K562 (cell line): ENCODE data around the gene SDHAF4. TPM values are rescaled to one million over a fixed set of nuclear protein-coding genes. Genes with fewer than 3 reads are reported as not detected.
A peak's percentile ranks its signal among the peaks of the same experiment; 100 is the strongest.

ENCODE experiments used
- REST ChIP-seq, 2 experiments: fragments of 450-650 bp; formaldehyde crosslinking in 1 of 2; IDR thresholded peaks; 2 replicates each; pipeline versions ENCODE4 v1.4.0 to v1.6.1; 2014 to 2020; ENCODE audit warnings: mild to moderate bottlenecking in 2 of 2, borderline replicate concordance in 1 of 2, low read depth in 1 of 2
- polyA plus RNA-seq, 8 experiments: library from polyadenylated mRNA; depleted of rRNA in 4 of 8; stranded (reverse) in 5 of 8; unstranded in 3 of 8; fragments of >200 nt; fragmentation: Nextera tagmentation in 2 of 8; fragmentation: Illumina TruSeq in 1 of 8; extraction: Ambion mirVana in 2 of 8; extraction: Trizol in 1 of 8; gene quantifications; 2 replicates each; pipeline versions ENCODE4 v1.2.1 to v1.2.3, GENCODE V29; 2011 to 2014; ENCODE audit warnings: inconsistent platforms in 1 of 8, missing spikeins in 1 of 8
- total RNA-seq, 7 experiments: library from RNA; depleted of rRNA in 6 of 7; stranded (reverse); fragments of >200 nt in 6 of 7; fragmentation: Illumina TruSeq in 2 of 7; extraction: Trizol in 2 of 7; gene quantifications; 2 replicates each; pipeline versions ENCODE4 v1.2.1 to v1.2.3, GENCODE V29; 2011 to 2021; ENCODE audit warnings: low replicate concordance in 1 of 7
- TF ChIP-seq, protein P1 (sequence below): fragments of 450-650 bp; formaldehyde crosslinking; IDR thresholded peaks from 2 replicates; pipeline ENCODE4 v1.4.0; 2020; ENCODE audit warnings: mild to moderate bottlenecking, moderate library complexity

Gene SDHAF4
- total and polyA plus RNA-seq, 9 of the 15 experiments (the other 6 are each of a cell fraction or from before 2014, with no cell fraction given): 3.5 to 12.0 (median 6.2) TPM

- TF ChIP-seq REST (IDR thresholded peaks at IDR 0.05; ENCODE audit: borderline replicate concordance): peak; percentile 35; the same call in 1 of the 2 replicates
- no peak for TF ChIP-seq REST (CRISPR knock-in tag; IDR thresholded peaks at IDR 0.05; ENCODE audit: low read depth)
- TF ChIP-seq, protein P1, sequence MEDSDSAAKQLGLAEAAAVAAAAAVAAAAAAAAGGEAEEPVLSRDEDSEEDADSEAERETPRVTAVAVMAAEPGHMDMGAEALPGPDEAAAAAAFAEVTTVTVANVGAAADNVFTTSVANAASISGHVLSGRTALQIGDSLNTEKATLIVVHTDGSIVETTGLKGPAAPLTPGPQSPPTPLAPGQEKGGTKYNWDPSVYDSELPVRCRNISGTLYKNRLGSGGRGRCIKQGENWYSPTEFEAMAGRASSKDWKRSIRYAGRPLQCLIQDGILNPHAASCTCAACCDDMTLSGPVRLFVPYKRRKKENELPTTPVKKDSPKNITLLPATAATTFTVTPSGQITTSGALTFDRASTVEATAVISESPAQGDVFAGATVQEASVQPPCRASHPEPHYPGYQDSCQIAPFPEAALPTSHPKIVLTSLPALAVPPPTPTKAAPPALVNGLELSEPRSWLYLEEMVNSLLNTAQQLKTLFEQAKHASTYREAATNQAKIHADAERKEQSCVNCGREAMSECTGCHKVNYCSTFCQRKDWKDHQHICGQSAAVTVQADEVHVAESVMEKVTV (CRISPR knock-in tag): 0 out of 2 replicates have a peak, but pooled peaks have one; percentile 8
Observed at GRCh38 chr6:70520575-70520974, 46.2 kb upstream of the SDHAF4 start (continued).
